Cardiac septum (tissue), 1 donor: ENCODE results near the gene MRFAP1L1. TPM values are rescaled to one million over a fixed set of nuclear protein-coding genes. Genes with fewer than 3 reads are reported as not detected.

ENCODE experiments used
- DNase-seq: peaks from one replicate; pipeline ENCODE4 v3.0.0-alpha.2; 2020; ENCODE audit warnings: low spot score
- intact Hi-C: fragments of 100-400 bp; cut with DNase I; formaldehyde crosslinking; loops from one replicate; pipeline ENCODE4 v1.14.0; 2022
- total RNA-seq: library from RNA; stranded (reverse); fragmentation: NEBNext Ultra II Directional; extraction: Animal tissue kit (Norgen Biotek cat#: 25700); gene quantifications from one replicate; pipeline ENCODE4 v1.2.1, GENCODE V29; 2021
- donor health status: DM: no; HTN: no; CAD: no.

The MRFAP1L1 gene
- total RNA-seq, 1 donor from 2014 or later = 48.6 TPM

GRCh38 chr4:6673191-6673659 is 36.4 kb downstream of the MRFAP1L1 start:
- peak; percentile 49 for DNase-seq

GRCh38 chr4:6672541-6673190 is 37.0 kb downstream of the MRFAP1L1 start:
- DNase-seq = peak; percentile 58
- intact Hi-C loops = loop anchor here (2.0 to 10.0 kb wide), 2 partner anchors 32 to 98 kb away; partner anchors contain the start of genes MAN2B2 and MRFAP1

More at GRCh38 chr4:6673191-6673659, 36.4 kb downstream of the MRFAP1L1 start:
- intact Hi-C loops = loop anchor here (2.0 to 10.0 kb wide), 2 partner anchors 32 to 98 kb away; partner anchors contain the start of genes MAN2B2 and MRFAP1

GRCh38 chr4:6672131-6672530 is 37.5 kb downstream of the MRFAP1L1 start:
- DNase-seq = no peak
- intact Hi-C loops = loop anchor here (2.0 to 10.0 kb wide), 2 partner anchors 31 to 97 kb away; partner anchors contain the start of genes MAN2B2 and MRFAP1

GRCh38 chr4:6671648-6672047 is 38.0 kb downstream of the MRFAP1L1 start:
- intact Hi-C loops = loop anchor here (2.0 to 10.0 kb wide), 2 partner anchors 31 to 97 kb away; partner anchors contain the start of genes MAN2B2 and MRFAP1
- DNase-seq = no peak

- intact Hi-C loops = no loop called here
- no peak for DNase-seq
Observed at GRCh38 chr4:6668391-6668790, 41.3 kb downstream of the MRFAP1L1 start.

GRCh38 chr4:6665320-6665654 is 44.4 kb downstream of the MRFAP1L1 start:
- intact Hi-C loops = no loop called here
- DNase-seq = no peak

DNA sequence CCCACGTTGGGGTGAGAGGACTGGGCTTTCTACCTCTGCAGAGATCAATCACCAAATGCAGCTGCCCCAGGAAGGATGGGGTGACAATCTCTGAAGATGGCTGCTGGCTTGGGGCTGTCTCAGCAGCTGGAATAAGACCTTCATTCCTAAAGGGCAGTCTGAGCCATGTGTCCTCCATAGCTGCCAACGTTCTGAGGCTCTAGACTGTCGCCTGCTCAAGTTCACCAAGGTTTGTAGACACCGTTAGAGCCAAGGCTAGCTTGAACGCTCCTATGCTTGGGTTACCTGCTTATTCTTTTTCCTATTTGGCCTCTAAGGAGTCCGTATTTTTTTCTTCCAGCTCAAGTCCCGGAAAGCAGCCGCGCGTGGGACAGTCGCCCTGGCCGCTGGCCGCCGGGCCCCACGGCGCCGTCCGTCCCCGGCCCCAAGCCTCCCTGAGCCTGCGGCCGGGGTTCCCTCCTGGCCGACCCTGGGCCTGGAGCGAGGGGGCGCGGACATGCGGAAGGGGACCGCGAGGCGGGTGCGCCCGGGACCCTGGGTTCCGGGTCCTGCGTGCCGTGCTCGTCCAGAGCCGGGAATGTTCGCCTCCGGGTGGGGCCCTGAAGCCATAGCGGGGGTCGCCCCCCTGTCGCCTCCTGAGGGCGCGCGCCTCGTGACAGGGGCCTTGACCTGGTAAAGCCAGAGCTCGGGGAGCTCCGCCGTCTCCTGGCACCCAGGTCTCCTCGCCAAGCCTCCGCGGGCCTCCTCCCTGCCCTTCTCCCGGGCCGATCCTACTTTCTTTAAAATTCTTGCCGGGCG is 45.9 kb downstream of the MRFAP1L1 start:
- intact Hi-C loops = no loop called here
- peak; percentile 66 for DNase-seq

DNA sequence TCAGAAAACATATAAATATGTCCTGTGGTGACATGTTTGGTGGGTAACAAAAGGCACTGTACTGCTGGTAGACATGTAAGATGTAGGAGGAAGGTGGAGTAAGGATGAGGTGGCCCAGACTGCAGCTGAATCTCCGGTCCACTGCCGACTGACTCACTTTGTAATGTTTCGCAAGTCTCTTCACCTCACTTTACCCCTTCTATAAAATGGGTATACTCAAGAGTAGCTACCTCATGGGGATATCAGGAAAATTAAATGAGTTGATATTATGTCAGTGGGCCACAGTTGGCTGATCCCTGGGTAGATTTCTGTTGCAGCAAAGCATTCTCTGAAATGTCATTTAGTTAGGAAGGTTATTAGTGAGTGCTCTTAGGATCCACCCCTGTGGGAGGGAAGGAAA is 47.1 kb downstream of the MRFAP1L1 start:
- DNase-seq = no peak
- intact Hi-C loops = no loop called here

DNA sequence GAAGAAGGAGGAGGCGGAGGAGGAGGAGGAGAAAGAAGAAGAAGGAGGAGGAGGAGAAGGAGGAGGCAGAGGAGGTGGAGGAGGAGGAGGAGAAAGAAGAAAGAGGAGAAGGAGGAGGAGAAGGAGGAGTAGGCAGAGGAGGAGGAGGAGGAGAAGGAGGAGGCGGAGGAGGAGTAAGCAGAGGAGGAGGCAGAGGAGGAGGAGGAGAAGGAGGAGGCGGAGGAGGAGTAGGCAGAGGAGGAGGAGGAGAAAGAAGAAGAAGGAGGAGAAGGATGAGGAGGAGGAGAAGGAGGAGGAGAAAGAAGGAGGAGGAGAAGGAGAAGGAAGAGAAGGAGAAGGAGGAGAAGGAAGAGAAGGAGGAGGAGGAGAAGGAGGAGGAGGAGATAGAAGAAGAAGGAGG is 49.2 kb downstream of the MRFAP1L1 start:
- intact Hi-C loops = no loop called here
- no peak for DNase-seq

DNA sequence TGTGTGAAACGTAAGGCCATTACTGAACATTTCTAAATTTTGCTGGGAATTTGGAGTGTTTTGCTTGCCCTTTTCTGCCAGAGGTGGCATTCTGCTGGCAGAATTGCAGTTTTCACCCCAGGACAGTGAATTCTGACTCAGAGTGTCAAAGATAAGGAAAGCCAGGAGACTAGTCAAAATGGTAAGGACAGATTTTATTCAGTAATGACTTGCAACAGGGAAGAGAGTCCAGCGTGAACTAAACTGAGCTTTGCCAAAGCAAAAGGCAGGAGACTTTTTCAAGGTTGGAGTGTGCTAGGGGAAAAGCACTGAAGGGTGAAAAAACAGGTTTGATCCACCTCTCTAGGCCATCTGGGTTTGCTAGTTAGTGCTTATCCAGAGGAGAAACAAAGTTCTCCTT is 49.8 kb downstream of the MRFAP1L1 start:
- DNase-seq = no peak
- intact Hi-C loops = no loop called here

- DNase-seq = no peak
- intact Hi-C loops = no loop called here
Observed at GRCh38 chr4:6658597-6659075, 51.0 kb downstream of the MRFAP1L1 start.

- DNase-seq = no peak
- intact Hi-C loops = no loop called here
Observed at GRCh38 chr4:6658209-6658595, 51.5 kb downstream of the MRFAP1L1 start.

Other genes starting within 250 kb of the MRFAP1L1 start
- 5.5 TPM for gene PPP2R2C, start 237.3 kb downstream of the MRFAP1L1 start, total RNA-seq
- gene MAN2B2, start 134.7 kb downstream of the MRFAP1L1 start, total RNA-seq = 18.6 TPM
- gene MRFAP1, start 69.2 kb downstream of the MRFAP1L1 start, total RNA-seq = 262 TPM
- gene S100P, start 16.0 kb downstream of the MRFAP1L1 start, total RNA-seq = 2.8 TPM
- gene BLOC1S4, start 6.3 kb upstream of the MRFAP1L1 start, total RNA-seq = 7.5 TPM
- gene KIAA0232, start 72.9 kb upstream of the MRFAP1L1 start, total RNA-seq = 73.0 TPM
- gene TBC1D14, start 200.0 kb upstream of the MRFAP1L1 start, total RNA-seq = 30.8 TPM